A673 (cell line): ENCODE results near the gene GAGE12C. TPM values are rescaled to one million over a fixed set of nuclear protein-coding genes. Genes with fewer than 3 reads are reported as not detected.
"Not testable (repeated sequence)": the region's sequence is repeated elsewhere in the genome, so short reads cannot be mapped to it uniquely, and the experiment has no call there.

Experiments used
- BruUV-seq: library from RNA; stranded (reverse); fragments of 400-500 nt; replicated peaks from 2 replicates; lab custom pipeline; 2021; lab: Mats Ljungman, UMichigan
- CTCF ChIA-PET: fragments of 300-600 bp; sonication (Branson Sonifier 250); formaldehyde crosslinking; loops from one replicate; lab custom pipeline; 2022; ENCODE audit warnings: antibody characterized with exemption; lab: Charles Lee
- POLR2A ChIA-PET: fragments of 300-600 bp; sonication (Branson Sonifier 250); formaldehyde crosslinking; loops from one replicate; lab custom pipeline; 2022; ENCODE audit warnings: antibody characterized with exemption; ENCODE audit not compliant: low non-redundant PET; lab: Charles Lee
- DNase-seq: peaks from one replicate; pipeline ENCODE4 v3.0.0-alpha.2; 2015; ENCODE audit warnings: low spot score
- H3K27ac ChIP-seq: fragments of 200-600 bp; sonication (generic); 2 replicates; pipeline ENCODE4 v1.5.1; 2016; ENCODE audit warnings: mixed run types, low read depth, mild to moderate bottlenecking, mixed read lengths, antibody characterized with exemption, low read length; ENCODE audit not compliant: poor library complexity, severe bottlenecking
- H3K27me3 ChIP-seq: fragments of 200-600 bp; sonication (generic); replicated peaks from 2 replicates; pipeline ENCODE4 v1.6.1; 2017; ENCODE audit warnings: mixed run types, low read depth, mild to moderate bottlenecking, mixed read lengths, antibody characterized with exemption, low read length; ENCODE audit not compliant: insufficient read depth, poor library complexity
- H3K36me3 ChIP-seq: fragments of 200-600 bp; sonication (generic); 2 replicates; pipeline ENCODE4 v1.6.1; 2016; ENCODE audit warnings: mixed run types, mild to moderate bottlenecking, mixed read lengths, antibody characterized with exemption, low read length; ENCODE audit not compliant: insufficient read depth, poor library complexity, severe bottlenecking
- H3K4me1 ChIP-seq: fragments of 200-600 bp; sonication (generic); 2 replicates; pipeline ENCODE4 v1.6.1; 2017; ENCODE audit warnings: mixed run types, mild to moderate bottlenecking, mixed read lengths, antibody characterized with exemption, low read length; ENCODE audit not compliant: insufficient read depth, poor library complexity, severe bottlenecking
- H3K4me3 ChIP-seq: fragments of 200-600 bp; sonication (generic); 2 replicates; pipeline ENCODE4 v1.5.1; 2016; ENCODE audit warnings: low read depth, mixed run types, mild to moderate bottlenecking, mixed read lengths, low read length; ENCODE audit not compliant: poor library complexity, severe bottlenecking
- H3K9me3 ChIP-seq: fragments of 200-600 bp; sonication (generic); 2 replicates; pipeline ENCODE4 v1.6.1; 2016; ENCODE audit warnings: mixed run types, low read depth, mild to moderate bottlenecking, mixed read lengths, antibody characterized with exemption, low read length; ENCODE audit not compliant: poor library complexity, severe bottlenecking
- intact Hi-C: fragments of 100-400 bp; cut with micrococcal nuclease; formaldehyde crosslinking; loops from one replicate; pipeline ENCODE4 v1.10.0; 2022; ENCODE audit not compliant: unreplicated experiment
- total RNA-seq: library from RNA; stranded (reverse); gene quantifications from 2 replicates; pipeline ENCODE4 v1.2.3, GENCODE V29; 2021

Gene GAGE12C
- total RNA-seq, 1 experiment from 2014 or later: not detected

DNA sequence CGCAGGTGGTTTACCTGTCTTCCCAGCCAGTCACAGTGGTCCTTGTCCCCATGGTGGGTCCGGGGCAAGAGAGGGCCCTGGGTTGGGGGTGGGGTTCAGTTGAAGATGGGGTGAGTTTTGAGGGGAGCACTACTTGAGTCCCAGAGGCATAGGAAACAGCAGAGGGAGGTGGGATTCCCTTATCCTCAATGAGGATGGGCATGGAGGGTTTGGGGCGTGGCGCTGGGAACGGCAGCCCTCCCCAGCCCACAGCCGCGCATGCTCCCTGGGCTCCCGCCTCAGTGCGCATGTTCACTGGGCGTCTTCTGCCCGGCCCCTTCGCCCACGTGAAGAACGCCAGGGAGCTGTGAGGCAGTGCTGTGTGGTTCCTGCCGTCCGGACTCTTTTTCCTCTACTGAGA lies 47.7 kb downstream of the GAGE12C start, which contains the start of gene GAGE12H:
GAGE12H (plus strand) TSS at position 301 of the 400 bp plus-strand sequence. CDS start 1,155 bp downstream, outside the sequence.
- H3K36me3 ChIP-seq, BruUV-seq, H3K4me3 ChIP-seq, H3K4me1 ChIP-seq, H3K27ac ChIP-seq, intact Hi-C loops, POLR2A ChIA-PET, CTCF ChIA-PET, DNase-seq, H3K9me3 ChIP-seq, H3K27me3 ChIP-seq: not testable (repeated sequence)

Other genes with a start within 250 kb of the GAGE12C start
- not detected in 2 replicates for gene GAGE10, start 228.5 kb upstream of the GAGE12C start, total RNA-seq
- not detected in 2 replicates for gene GAGE12J, start 210.1 kb upstream of the GAGE12C start, total RNA-seq
- gene GAGE13, start 200.6 kb upstream of the GAGE12C start, total RNA-seq: not detected in 2 replicates
- gene GAGE12D, start 9.6 kb downstream of the GAGE12C start, total RNA-seq: not detected in 2 replicates
- not detected in 2 replicates for gene GAGE12E, start 19.1 kb downstream of the GAGE12C start, total RNA-seq
- not detected in 2 replicates for gene GAGE12F, start 28.7 kb downstream of the GAGE12C start, total RNA-seq
- not detected in 2 replicates for gene GAGE12G, start 38.2 kb downstream of the GAGE12C start, total RNA-seq
- not detected in 2 replicates for gene GAGE12H, start 47.8 kb downstream of the GAGE12C start, total RNA-seq
- gene GAGE2A, start 57.3 kb downstream of the GAGE12C start, total RNA-seq: not detected in 2 replicates
- gene GAGE1, start 66.8 kb downstream of the GAGE12C start, total RNA-seq: not detected in 2 replicates
- not detected in 2 replicates for gene PAGE1, start 163.8 kb downstream of the GAGE12C start, total RNA-seq